ENCODE data around the gene PTPRU.

PTPRU gene

GRCh38 chr1:29245876-29246275, 9.6 kb downstream of the PTPRU start:
- no peak for DNase-seq (ENCODE audit: low read depth)

- DNase-seq (ENCODE audit: low read depth), result no peak
Observed at GRCh38 chr1:29247044-29247443, 10.7 kb downstream of the PTPRU start.

GRCh38 chr1:29247571-29248273, 11.4 kb downstream of the PTPRU start:
- no peak for DNase-seq (ENCODE audit: low read depth)

- DNase-seq (ENCODE audit: low read depth), result no peak
Observed at GRCh38 chr1:29248409-29248808, 12.1 kb downstream of the PTPRU start.

GRCh38 chr1:29249170-29249691, 12.9 kb downstream of the PTPRU start:
- no peak for DNase-seq (ENCODE audit: low read depth)

GRCh38 chr1:29249951-29250581, 13.7 kb downstream of the PTPRU start:
- DNase-seq (ENCODE audit: low read depth), result no peak

GRCh38 chr1:29251164-29252124, 15.1 kb downstream of the PTPRU start:
- DNase-seq (ENCODE audit: low read depth), result no peak

- no peak for DNase-seq (ENCODE audit: low read depth)
Observed at GRCh38 chr1:29253180-29253579, 16.9 kb downstream of the PTPRU start.

- DNase-seq (ENCODE audit: low read depth), result no peak
Observed at GRCh38 chr1:29254346-29254745, 18.0 kb downstream of the PTPRU start.

- DNase-seq (ENCODE audit: low read depth), result no peak
Observed at GRCh38 chr1:29255134-29255666, 18.9 kb downstream of the PTPRU start.

GRCh38 chr1:29256394-29256793, 20.1 kb downstream of the PTPRU start:
- no peak for DNase-seq (ENCODE audit: low read depth)

GRCh38 chr1:29256979-29257804, 20.9 kb downstream of the PTPRU start:
- DNase-seq (ENCODE audit: low read depth), result no peak

- DNase-seq (ENCODE audit: low read depth), result no peak
Observed at GRCh38 chr1:29258189-29258975, 22.1 kb downstream of the PTPRU start.

GRCh38 chr1:29258976-29259801, 22.9 kb downstream of the PTPRU start:
- no peak for DNase-seq (ENCODE audit: low read depth)

GRCh38 chr1:29259802-29260441, 23.6 kb downstream of the PTPRU start:
- DNase-seq (ENCODE audit: low read depth), result no peak

GRCh38 chr1:29260531-29260930, 24.2 kb downstream of the PTPRU start:
- DNase-seq (ENCODE audit: low read depth), result no peak

- no peak for DNase-seq (ENCODE audit: low read depth)
Observed at GRCh38 chr1:29264773-29265389, 28.6 kb downstream of the PTPRU start.

GRCh38 chr1:29266912-29267311, 30.6 kb downstream of the PTPRU start:
- no peak for DNase-seq (ENCODE audit: low read depth)

Measured in stimulated activated CD8-positive, alpha-beta memory T cell treated with anti-CD3 and anti-CD28 coated beads, Interleukin-12 subunit alpha, Interleukin-12 subunit beta, amount 100 ng/mL, for 4 hours (primary cell).